ENCODE measurements around the gene LRRK1.

LRRK1 gene

GRCh38 chr15:101044625-101045235, 125.6 kb downstream of the LRRK1 start:
- Histone ChIP-seq H4K20me1 (ENCODE audit: insufficient read depth, low read length) (no peaks in the 10 kb centered on the region), H3K27me3 (ENCODE audit: insufficient read depth, low read length, poor library complexity) (no peaks in the 10 kb centered on the region), H3K4me2 (ENCODE audit: insufficient read depth, low read length) (no peak overlapping the region), H3K27ac (ENCODE audit: low read length) (no peak overlapping the region), H3K9ac (ENCODE audit: low read depth, low read length) (no peak overlapping the region), H3K9me3 (ENCODE audit: insufficient read depth, low read length, severe bottlenecking) (peaks cover 4% of the 10 kb centered on the region), H2AFZ (ENCODE audit: low read depth, low read length) (no peak overlapping the region), H3K4me1 (ENCODE audit: insufficient read depth, low read length) (no peaks in the 10 kb centered on the region), H3K36me3 (ENCODE audit: insufficient read depth, low read length) (no peaks in the 10 kb centered on the region), H3K79me2 (ENCODE audit: insufficient read depth, low read length) (no peaks in the 10 kb centered on the region), H3K4me3 (ENCODE audit: low read depth in 1 of 2, low read length in 2 of 2) (no peak overlapping the region)
- ATAC-seq (ENCODE audit: insufficient read depth, low read depth) (no peak), DNase-seq (no peak)
- no peak for TF ChIP-seq CTCF (IDR thresholded peaks at IDR 0.05; ENCODE audit: borderline replicate concordance, extremely low read depth, low read length, poor library complexity, severe bottlenecking)
- TF ChIP-seq EZH2 (IDR thresholded peaks at IDR 0.05; ENCODE audit: borderline replicate concordance, low read depth, low read length, severe bottlenecking) = no peak

- ATAC-seq (ENCODE audit: insufficient read depth, low read depth) (no peak), DNase-seq (no peak)
- TF ChIP-seq EZH2 (IDR thresholded peaks at IDR 0.05; ENCODE audit: borderline replicate concordance, low read depth, low read length, severe bottlenecking) (no peak), CTCF (IDR thresholded peaks at IDR 0.05; ENCODE audit: borderline replicate concordance, extremely low read depth, low read length, poor library complexity, severe bottlenecking) (no peak)
- Histone ChIP-seq H3K9ac (ENCODE audit: low read depth, low read length) (no peak overlapping the region), H3K9me3 (ENCODE audit: insufficient read depth, low read length, severe bottlenecking) (peaks cover 4% of the 10 kb centered on the region), H4K20me1 (ENCODE audit: insufficient read depth, low read length) (no peaks in the 10 kb centered on the region), H3K4me3 (ENCODE audit: low read depth in 1 of 2, low read length in 2 of 2) (no peak overlapping the region), H3K4me2 (ENCODE audit: insufficient read depth, low read length) (no peak overlapping the region), H3K36me3 (ENCODE audit: insufficient read depth, low read length) (no peaks in the 10 kb centered on the region), H3K27ac (ENCODE audit: low read length) (no peak overlapping the region), H2AFZ (ENCODE audit: low read depth, low read length) (no peak overlapping the region), H3K27me3 (ENCODE audit: insufficient read depth, low read length, poor library complexity) (no peaks in the 10 kb centered on the region), H3K79me2 (ENCODE audit: insufficient read depth, low read length) (no peaks in the 10 kb centered on the region), H3K4me1 (ENCODE audit: insufficient read depth, low read length) (no peaks in the 10 kb centered on the region)
Measured at GRCh38 chr15:101045236-101045646, 126.1 kb downstream of the LRRK1 start.

- DNase-seq (no peak), ATAC-seq (ENCODE audit: insufficient read depth, low read depth) (no peak)
- H4K20me1 ChIP-seq (ENCODE audit: insufficient read depth, low read length) = no peaks in the 10 kb centered on the region
- H3K9me3 ChIP-seq (ENCODE audit: insufficient read depth, low read length, severe bottlenecking) = peaks cover 4% of the 10 kb centered on the region
- H3K36me3 ChIP-seq (ENCODE audit: insufficient read depth, low read length) = no peaks in the 10 kb centered on the region
- no peak overlapping the region for H3K27ac ChIP-seq (ENCODE audit: low read length)
- no peak for TF ChIP-seq EZH2 (IDR thresholded peaks at IDR 0.05; ENCODE audit: borderline replicate concordance, low read depth, low read length, severe bottlenecking)
- no peak for TF ChIP-seq CTCF (IDR thresholded peaks at IDR 0.05; ENCODE audit: borderline replicate concordance, extremely low read depth, low read length, poor library complexity, severe bottlenecking)
- H2AFZ ChIP-seq (ENCODE audit: low read depth, low read length) = no peak overlapping the region
- no peak overlapping the region for H3K9ac ChIP-seq (ENCODE audit: low read depth, low read length)
- H3K4me1 ChIP-seq (ENCODE audit: insufficient read depth, low read length) = no peaks in the 10 kb centered on the region
- no peak overlapping the region for H3K4me2 ChIP-seq (ENCODE audit: insufficient read depth, low read length)
- H3K79me2 ChIP-seq (ENCODE audit: insufficient read depth, low read length) = no peaks in the 10 kb centered on the region
- H3K27me3 ChIP-seq (ENCODE audit: insufficient read depth, low read length, poor library complexity) = no peaks in the 10 kb centered on the region
- no peak overlapping the region for H3K4me3 ChIP-seq (ENCODE audit: low read depth in 1 of 2, low read length in 2 of 2)
Measured at GRCh38 chr15:101045835-101046691, 126.9 kb downstream of the LRRK1 start.
